ENCODE measurements around the gene NLGN1. TPM values are rescaled to one million over a fixed set of nuclear protein-coding genes. Genes with fewer than 3 reads are reported as not detected.

The NLGN1 gene
- total and polyA plus RNA-seq, 9 of the 15 experiments (the other 6 are each of a cell fraction or from before 2014, with no cell fraction given) = under 0.01 to 0.01 TPM; not detected in 7

- WGBS (ENCODE audit: insufficient coverage, low coverage, missing lambda C conversion rate) = 0% methylated on average over 4 of the region's 4 CpGs
- BruUV-seq (replicated peaks) = no TSS peak
- no peak for ATAC-seq
Observed at GRCh38 chr3:174318181-174318580, 920.6 kb downstream of the NLGN1 start.

More at GRCh38 chr3:174318181-174318580, 920.6 kb downstream of the NLGN1 start:
- Histone ChIP-seq H3K9me3 (replicated peaks; ENCODE audit: control insufficient read depth, insufficient read depth, low read depth, low read length) (no peaks in the 10 kb centered on the region), H2AFZ (ENCODE audit: low read depth, low read length) (no peak overlapping the region), H3K4me2 (ENCODE audit: insufficient read depth, low read length) (no peak overlapping the region), H3K79me2 (ENCODE audit: control insufficient read depth, insufficient read depth, low read length) (no peaks in the 10 kb centered on the region), H3K27ac (ENCODE audit: extremely low read depth, low read depth, low read length) (no peak overlapping the region), H3K36me3 (ENCODE audit: control insufficient read depth, insufficient read depth, low read length) (no peaks in the 10 kb centered on the region), H3K4me1 (replicated peaks in 1 of 2; ENCODE audit: control insufficient read depth in 2 of 2, insufficient read depth in 2 of 2, low read length in 2 of 2) (no peaks in the 10 kb centered on the region), H4K20me1 (replicated peaks; ENCODE audit: control insufficient read depth, insufficient read depth, low read length) (no peaks in the 10 kb centered on the region), H3K27me3 (ENCODE audit: control insufficient read depth in 2 of 2, insufficient read depth in 2 of 2, low read length in 2 of 2) (no peaks in the 10 kb centered on the region), H3K4me3 (no peak overlapping the region), H3K9ac (ENCODE audit: insufficient read depth in 1 of 2, low read depth in 2 of 2, low read length in 2 of 2) (no peak overlapping the region), H3K9me1 (ENCODE audit: control insufficient read depth, insufficient read depth, low read length) (no peaks in the 10 kb centered on the region)
- DNase-seq (ENCODE audit: extremely low read depth in 1 of 4, low spot score in 3 of 4) = no peak
- FAIRE-seq = no peak
- intact Hi-C loops (cut with micrococcal nuclease) (no loop called here), in situ Hi-C loops (cut with MboI) (no loop called here)
- TF ChIP-seq HMGN3 (IDR thresholded peaks at IDR 0.05; ENCODE audit: borderline replicate concordance, extremely low read depth, insufficient read length, low read depth, low read length) (no peak), STAT5A (IDR thresholded peaks at IDR 0.05; ENCODE audit: borderline replicate concordance, low read length) (no peak), NKRF (IDR thresholded peaks at IDR 0.05; ENCODE audit: borderline replicate concordance) (no peak), ZNF174 (CRISPR knock-in tag; IDR thresholded peaks at IDR 0.05) (no peak), HMG20B (CRISPR knock-in tag; IDR thresholded peaks at IDR 0.05) (no peak), KLF1 (tag; IDR thresholded peaks at IDR 0.05) (no peak), ZNF655 (CRISPR knock-in tag; IDR thresholded peaks at IDR 0.05) (no peak), SMARCB1 (IDR thresholded peaks at IDR 0.05; ENCODE audit: insufficient read length, low read depth) (no peak), SIN3B (IDR thresholded peaks at IDR 0.05; ENCODE audit: low read depth) (no peak)
- CTCF ChIA-PET (ENCODE audit: low intra/inter-chr PET ratio) = no interaction called here
- POLR2A ChIA-PET = no interaction called here
